Spleen (tissue), 7 donors: ENCODE data around the gene TBX2.

Experiments
- CTCF ChIP-seq, 11 experiments: fragments of 200-600 bp in 7 of 11; fragments of 450-650 bp in 4 of 11; sonication (generic) in 4 of 11; IDR thresholded peaks in 8 of 11; conservative IDR thresholded peaks in 3 of 11; 1 replicate in 7 of 11; 2 replicates in 4 of 11; pipeline versions ENCODE4 v1.4.0 to v1.8.0; 2016 to 2021; ENCODE audit warnings: antibody characterized with exemption in 11 of 11, inconsistent platforms in 4 of 11, mild to moderate bottlenecking in 1 of 11
- POLR2AphosphoS5 ChIP-seq, 3 donors: sonication (generic); formaldehyde crosslinking; IDR thresholded peaks; one replicate each; pipeline ENCODE4 v1.5.1; 2017; ENCODE audit warnings: antibody characterized with exemption in 3 of 3
- donor health status: DM: no; HTN: no; CAD: no; lungs with moderate emphysema.
- donor health status: DM: no; HTN: no; CAD: no.
- donor health status: DM: no; HTN: no; CAD: no.

DNA sequence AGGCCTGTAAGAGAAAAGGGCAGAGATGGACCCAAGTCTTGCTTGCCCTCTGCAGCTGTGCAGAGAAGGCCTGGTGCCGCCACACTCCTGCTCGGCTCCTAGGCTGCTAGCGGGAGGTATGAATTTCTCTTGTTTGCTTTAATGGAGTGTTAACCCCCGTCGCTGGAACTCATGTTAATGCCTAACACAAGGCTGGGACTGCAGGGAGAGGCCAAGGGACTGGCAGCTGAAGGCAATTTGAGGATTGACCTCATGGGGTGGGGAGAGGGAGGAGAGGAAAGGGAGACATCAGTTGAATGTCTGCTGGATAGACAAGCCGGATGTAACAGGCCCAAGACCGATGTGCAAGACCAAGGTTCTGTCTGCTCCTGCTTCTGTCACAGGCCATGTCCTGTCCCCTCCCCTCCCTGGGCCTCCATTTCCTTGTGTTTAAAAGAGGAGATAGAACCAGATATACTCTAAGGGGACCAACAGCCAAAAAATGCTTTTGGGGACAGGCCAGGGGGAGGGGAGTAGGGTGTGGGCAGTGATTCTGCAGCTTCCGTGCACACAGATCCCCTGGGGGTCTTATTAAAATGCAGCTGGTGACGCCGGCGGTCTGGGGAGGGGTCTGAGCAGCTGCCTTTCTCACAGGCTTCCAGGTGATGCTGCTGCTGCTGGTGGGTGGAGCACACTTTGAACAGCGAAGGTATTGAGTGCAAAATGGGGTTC lies 46.7 kb upstream of the TBX2 start:
- TF ChIP-seq CTCF (IDR thresholded peaks at IDR 0.05 in 8 of 11, conservative IDR thresholded peaks at IDR 0.05 in 3 of 11), result no peak
- TF ChIP-seq POLR2AphosphoS5 (IDR thresholded peaks at IDR 0.05), result no peak
